PC-9 (cell line): ENCODE data around the gene AATF. TPM values are rescaled to one million over a fixed set of nuclear protein-coding genes. Genes with fewer than 3 reads are reported as not detected.

Experiments used
- BruUV-seq: library from RNA; stranded (reverse); fragments of 400-500 nt; replicated peaks from 2 replicates; lab custom pipeline; 2021; lab: Mats Ljungman, UMichigan
- CTCF ChIA-PET: fragments of 300-600 bp; sonication (Branson Sonifier 250); formaldehyde crosslinking; loops from one replicate; lab custom pipeline; 2022; ENCODE audit warnings: antibody characterized with exemption; lab: Charles Lee
- POLR2A ChIA-PET: fragments of 300-600 bp; sonication (Branson Sonifier 250); formaldehyde crosslinking; loops from one replicate; lab custom pipeline; 2022; ENCODE audit warnings: antibody characterized with exemption; ENCODE audit not compliant: unreplicated experiment; lab: Charles Lee
- DNase-seq, 2 experiments: peaks; one replicate each; pipeline versions ENCODE4 v3.0.0 to v3.0.0-alpha.2; 2015 to 2022; ENCODE audit warnings: mixed read lengths in 1 of 2
- H2AFZ ChIP-seq: fragments of 200-600 bp; sonication (generic); 2 replicates; pipeline ENCODE4 v1.8.1; 2017; ENCODE audit warnings: antibody characterized with exemption
- H3F3A ChIP-seq: fragments of 200-600 bp; sonication (generic); 2 replicates; pipeline ENCODE4 v1.8.1; 2017; ENCODE audit warnings: antibody characterized with exemption, mild to moderate bottlenecking, low read depth; ENCODE audit not compliant: insufficient read depth
- H3K27ac ChIP-seq: fragments of 200-600 bp; sonication (generic); 2 replicates; pipeline ENCODE4 v1.6.1; 2016; ENCODE audit warnings: mixed run types
- H3K27me3 ChIP-seq: fragments of 200-600 bp; sonication (generic); 2 replicates; pipeline ENCODE4 v1.6.1; 2016; ENCODE audit warnings: low read depth, mixed run types; ENCODE audit not compliant: insufficient read depth
- H3K36me3 ChIP-seq: fragments of 200-600 bp; sonication (generic); 2 replicates; pipeline ENCODE4 v1.6.1; 2016; ENCODE audit warnings: low read depth, mixed run types
- H3K4me1 ChIP-seq: fragments of 200-600 bp; sonication (generic); replicated peaks from 2 replicates; pipeline ENCODE4 v1.6.1; 2016; ENCODE audit warnings: mixed run types; ENCODE audit not compliant: insufficient read depth
- H3K4me2 ChIP-seq: fragments of 200-600 bp; sonication (generic); 2 replicates; pipeline ENCODE4 v1.6.1; 2017; ENCODE audit warnings: mixed run types
- H3K4me3 ChIP-seq: fragments of 200-600 bp; sonication (generic); 2 replicates; pipeline ENCODE4 v1.6.1; 2016; ENCODE audit warnings: mixed run types
- H3K79me2 ChIP-seq: fragments of 200-600 bp; sonication (generic); 2 replicates; pipeline ENCODE4 v1.6.1; 2017; ENCODE audit warnings: low read depth, mixed run types
- H3K9me2 ChIP-seq: fragments of 200-600 bp; sonication (generic); 2 replicates; pipeline ENCODE4 v1.8.1; 2017; ENCODE audit warnings: mild to moderate bottlenecking; ENCODE audit not compliant: insufficient read depth
- H3K9me3 ChIP-seq: fragments of 200-600 bp; sonication (generic); 2 replicates; pipeline ENCODE4 v1.8.1; 2016; ENCODE audit warnings: low read depth; ENCODE audit not compliant: insufficient read depth
- H4K20me1 ChIP-seq: fragments of 200-600 bp; sonication (generic); 2 replicates; pipeline ENCODE4 v1.8.1; 2017; ENCODE audit not compliant: insufficient read depth
- EZH2 ChIP-seq: fragments of 200-600 bp; sonication (generic); IDR thresholded peaks from 2 replicates; pipeline ENCODE4 v1.8.0; 2017; ENCODE audit warnings: antibody characterized with exemption, low read depth
- intact Hi-C: fragments of 100-400 bp; cut with micrococcal nuclease; formaldehyde crosslinking; loops from one replicate; pipeline ENCODE4 v1.10.0; 2022; ENCODE audit not compliant: unreplicated experiment
- total RNA-seq: library from RNA; stranded (reverse); gene quantifications from 2 replicates; pipeline ENCODE4 v1.2.3, GENCODE V29; 2021
- TF ChIP-seq, protein P1 (sequence below): fragments of 200-600 bp; sonication (generic); conservative IDR thresholded peaks from 2 replicates; pipeline ENCODE4 v1.6.1; 2017; ENCODE audit warnings: mixed run types, antibody characterized with exemption, mild to moderate bottlenecking, moderate library complexity

Gene AATF
- total RNA-seq, 1 experiment from 2014 or later: 71.4 TPM

DNA sequence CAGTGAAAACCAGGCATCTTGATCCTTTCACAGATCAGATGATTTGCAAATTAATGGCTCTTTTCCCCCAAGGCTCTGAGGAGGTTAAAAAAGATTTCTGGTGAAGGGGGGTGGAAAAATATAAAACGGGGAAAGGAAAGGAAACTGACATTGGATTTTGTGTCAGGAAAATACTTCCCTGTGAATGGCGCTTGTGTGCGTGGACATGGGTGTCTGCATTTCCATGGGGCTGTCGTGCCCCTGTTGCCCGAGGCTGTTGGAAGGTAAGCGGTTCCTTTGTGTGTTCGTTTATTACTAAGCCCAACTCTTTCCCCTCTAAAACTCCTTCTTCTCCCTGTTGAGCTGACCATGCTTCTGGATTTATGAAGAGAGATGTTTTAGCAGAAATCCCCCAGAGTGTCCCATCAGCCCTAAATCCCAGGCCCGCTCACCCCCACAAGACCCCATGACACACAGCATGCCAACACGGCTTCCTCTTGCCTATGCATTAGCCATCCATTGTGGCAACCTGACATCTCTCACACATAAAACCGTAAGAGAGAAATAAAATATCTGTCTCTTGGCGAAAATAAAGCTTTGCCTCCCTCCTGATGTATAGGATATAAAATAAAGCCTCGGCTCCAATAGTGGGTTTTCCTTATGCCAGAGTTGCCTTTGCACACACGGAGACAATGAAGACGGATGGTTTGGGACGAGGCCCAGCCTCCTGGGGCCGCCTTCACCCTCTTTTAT lies 18.7 kb upstream of the AATF start:
- Histone ChIP-seq H3K4me3 (no peak overlapping the region), H2AFZ (no peak overlapping the region), H3K9me3 (no peaks in the 10 kb centered on the region), H3K27me3 (no peaks in the 10 kb centered on the region), H3K79me2 (peaks cover 44% of the 10 kb centered on the region), H3K9me2 (no peaks in the 10 kb centered on the region), H3K27ac (no peak overlapping the region), H3K36me3 (0 out of 2 replicates have a peak, but pooled peaks cover 4% of the 10 kb centered on the region), H3F3A (peaks cover 24% of the 10 kb centered on the region), H3K4me2 (no peak overlapping the region), H4K20me1 (no peaks in the 10 kb centered on the region), H3K4me1 (peaks cover 34% of the 10 kb centered on the region)
- ChIA-PET POLR2A (interaction anchor here (0.6 kb wide), 1 partner anchor 35 kb away, joined by 3 read pairs; no protein-coding TSS in a partner anchor), CTCF (no interaction called here)
- intact Hi-C loops: no loop called here
- no TSS peak for BruUV-seq
- DNase-seq: no peak
- no peak for TF ChIP-seq EZH2
- TF ChIP-seq, protein P1, sequence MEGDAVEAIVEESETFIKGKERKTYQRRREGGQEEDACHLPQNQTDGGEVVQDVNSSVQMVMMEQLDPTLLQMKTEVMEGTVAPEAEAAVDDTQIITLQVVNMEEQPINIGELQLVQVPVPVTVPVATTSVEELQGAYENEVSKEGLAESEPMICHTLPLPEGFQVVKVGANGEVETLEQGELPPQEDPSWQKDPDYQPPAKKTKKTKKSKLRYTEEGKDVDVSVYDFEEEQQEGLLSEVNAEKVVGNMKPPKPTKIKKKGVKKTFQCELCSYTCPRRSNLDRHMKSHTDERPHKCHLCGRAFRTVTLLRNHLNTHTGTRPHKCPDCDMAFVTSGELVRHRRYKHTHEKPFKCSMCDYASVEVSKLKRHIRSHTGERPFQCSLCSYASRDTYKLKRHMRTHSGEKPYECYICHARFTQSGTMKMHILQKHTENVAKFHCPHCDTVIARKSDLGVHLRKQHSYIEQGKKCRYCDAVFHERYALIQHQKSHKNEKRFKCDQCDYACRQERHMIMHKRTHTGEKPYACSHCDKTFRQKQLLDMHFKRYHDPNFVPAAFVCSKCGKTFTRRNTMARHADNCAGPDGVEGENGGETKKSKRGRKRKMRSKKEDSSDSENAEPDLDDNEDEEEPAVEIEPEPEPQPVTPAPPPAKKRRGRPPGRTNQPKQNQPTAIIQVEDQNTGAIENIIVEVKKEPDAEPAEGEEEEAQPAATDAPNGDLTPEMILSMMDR: no peak

DNA sequence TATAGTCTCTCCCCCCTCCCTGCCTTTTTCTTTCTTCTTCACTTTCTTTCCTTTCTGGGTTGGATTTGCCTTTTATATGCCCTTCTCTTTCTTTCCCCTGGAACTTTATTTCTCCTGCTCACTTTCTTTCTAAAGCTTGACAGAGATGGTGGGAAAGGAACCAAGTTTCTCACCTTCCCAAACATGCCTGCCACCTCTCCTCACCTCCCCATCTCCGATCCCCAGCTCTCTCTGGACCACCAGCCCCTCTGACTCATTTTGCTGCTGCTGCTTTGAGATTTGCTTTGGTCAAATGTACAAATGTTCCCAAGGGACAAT lies 18.2 kb upstream of the AATF start:
- no peaks in the 10 kb centered on the region for H3K27me3 ChIP-seq
- H3K36me3 ChIP-seq: 0 out of 2 replicates have a peak, but pooled peaks cover 4% of the 10 kb centered on the region
- no peaks in the 10 kb centered on the region for H3K9me3 ChIP-seq
- H3K4me1 ChIP-seq: peaks cover 34% of the 10 kb centered on the region
- no peak overlapping the region for H3K4me3 ChIP-seq
- ChIA-PET POLR2A (interaction anchor here (0.6 kb wide), 1 partner anchor 35 kb away, joined by 3 read pairs; no protein-coding TSS in a partner anchor), CTCF (no interaction called here)
- no peak overlapping the region for H3K27ac ChIP-seq
- peaks cover 19% of the 10 kb centered on the region for H3F3A ChIP-seq
- H4K20me1 ChIP-seq: no peaks in the 10 kb centered on the region
- no TSS peak for BruUV-seq
- H3K4me2 ChIP-seq: no peak overlapping the region
- no peaks in the 10 kb centered on the region for H3K9me2 ChIP-seq
- intact Hi-C loops: no loop called here
- DNase-seq: no peak
- H2AFZ ChIP-seq: no peak overlapping the region
- no peak for TF ChIP-seq EZH2
- peaks cover 44% of the 10 kb centered on the region for H3K79me2 ChIP-seq

DNA sequence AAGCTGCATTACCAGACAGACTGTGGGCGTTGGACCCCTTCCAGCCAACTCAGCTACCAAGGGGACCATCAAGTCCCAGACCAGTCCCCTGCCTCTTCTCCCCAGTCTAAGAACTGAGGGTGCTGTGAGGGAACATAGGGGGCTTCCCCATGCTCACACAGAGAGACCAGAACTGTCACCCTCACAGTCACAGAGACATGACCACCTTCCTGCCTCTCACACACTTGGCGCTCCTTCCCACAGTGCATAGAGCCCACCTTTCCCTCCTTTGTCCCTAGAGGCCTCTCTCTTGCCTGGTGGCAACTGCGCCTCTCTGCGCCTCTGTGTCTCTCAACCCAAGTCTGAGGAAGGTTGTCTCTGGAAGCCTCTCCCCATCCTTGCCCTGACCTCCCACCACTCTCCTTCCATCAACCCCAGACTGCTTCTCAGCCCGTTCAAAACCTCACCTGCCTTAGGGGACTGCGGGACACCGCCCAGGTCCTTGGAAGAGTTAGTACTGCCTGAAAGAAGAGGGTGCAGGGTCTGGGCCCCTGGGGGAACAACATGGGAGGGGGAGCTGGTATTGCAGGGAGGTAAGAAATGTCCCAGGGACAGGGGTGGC lies 17.6 kb upstream of the AATF start:
- intact Hi-C loops: no loop called here
- no peaks in the 10 kb centered on the region for H3K9me2 ChIP-seq
- H3K9me3 ChIP-seq: no peaks in the 10 kb centered on the region
- ChIA-PET POLR2A (no interaction called here), CTCF (no interaction called here)
- no peak for DNase-seq
- peaks cover 46% of the 10 kb centered on the region for H3K79me2 ChIP-seq
- TF ChIP-seq, protein P1: no peak
- TF ChIP-seq EZH2: no peak
- H3K27ac ChIP-seq: no peak overlapping the region
- no peaks in the 10 kb centered on the region for H3K27me3 ChIP-seq
- peaks cover 28% of the 10 kb centered on the region for H3K4me1 ChIP-seq
- no peak overlapping the region for H2AFZ ChIP-seq
- BruUV-seq: no TSS peak
- no peak overlapping the region for H3K4me3 ChIP-seq
- no peaks in the 10 kb centered on the region for H4K20me1 ChIP-seq
- 0 out of 2 replicates have a peak, but pooled peaks cover 4% of the 10 kb centered on the region for H3K36me3 ChIP-seq
- peaks cover 12% of the 10 kb centered on the region for H3F3A ChIP-seq
- H3K4me2 ChIP-seq: no peak overlapping the region
